Psoas muscle (tissue), 8 donors: Measurements from ENCODE around the gene DCXR. TPM values are rescaled to one million over a fixed set of nuclear protein-coding genes. Genes with fewer than 3 reads are reported as not detected.

Experiments
- ATAC-seq, 4 donors: fragments of 200-7000 bp; cut with Tn5 transposase; one replicate each; pipeline ENCODE4 v1.9.1; 2020; ENCODE audit warnings: moderate library complexity in 3 of 4, mild to moderate bottlenecking in 2 of 4
- DNase-seq, 2 donors: peaks; one replicate each; pipeline ENCODE4 v3.0.0-alpha.2; 2020
- H3K27ac ChIP-seq: fragments of 200-600 bp; one replicate; pipeline ENCODE4 v1.8.0; 2022
- H3K27me3 ChIP-seq, 3 donors: fragments of 200-600 bp in 1 of 3; one replicate each; pipeline versions ENCODE4 v1.6.1 to v1.8.0; 2013 to 2022; ENCODE audit warnings: low read length in 2 of 3, mild to moderate bottlenecking in 2 of 3, moderate library complexity in 1 of 3; ENCODE audit not compliant: insufficient read depth in 3 of 3
- H3K36me3 ChIP-seq, 2 donors: fragments of 200-600 bp in 1 of 2; one replicate each; pipeline versions ENCODE4 v1.6.1 to v1.8.0; 2013 to 2022; ENCODE audit warnings: low read depth in 1 of 2, mild to moderate bottlenecking in 1 of 2, moderate library complexity in 1 of 2; ENCODE audit not compliant: insufficient read depth in 1 of 2
- H3K4me1 ChIP-seq: fragments of 200-600 bp; one replicate; pipeline ENCODE4 v1.8.0; 2022
- H3K4me3 ChIP-seq: fragments of 200-600 bp; one replicate; pipeline ENCODE4 v1.8.0; 2022; ENCODE audit warnings: mild to moderate bottlenecking
- H3K9me3 ChIP-seq: fragments of 200-600 bp; one replicate; pipeline ENCODE4 v1.8.0; 2022
- CTCF ChIP-seq: fragments of 200-600 bp; IDR thresholded peaks from one replicate; pipeline ENCODE4 v1.8.0; 2022; ENCODE audit warnings: antibody characterized with exemption
- WGBS, 3 donors: extraction: QIAGEN DNeasy Blood & Tissue Kit; methylation state at CpG; one replicate each; pipeline versions ENCODE4 v1.1.6 to v1.1.7; 2013; 5-methylcytosine and 5-hydroxymethylcytosine counted together
- intact Hi-C, 2 donors: fragments of 100-400 bp; cut with DNase I; formaldehyde crosslinking; loops; one replicate each; pipeline versions ENCODE4 v1.11.0 to v1.14.2; 2022
- polyA plus RNA-seq, 3 donors: library from polyadenylated mRNA; stranded (reverse); fragments of 200-250 nt; gene quantifications; one replicate each; pipeline ENCODE4 v1.2.3, GENCODE V29; 2013
- total RNA-seq, 4 donors: library from RNA; stranded (reverse); fragmentation: NEBNext Ultra II Directional in 2 of 4; extraction: Animal tissue kit (Norgen Biotek cat#: 25700) in 2 of 4; gene quantifications; one replicate each; pipeline versions ENCODE4 v1.2.1 to v1.2.4, GENCODE V29; 2021 to 2023
- donor health status: healthy with polysubstance abuse.
- donor health status: DM: no; HTN: no; CAD: no; lungs with moderate emphysema.
- donor health status: Bipolar disorder and iron deficiency.
- donor health status: healthy.
- donor health status: DM: yes; HTN: yes; CAD: no.
- donor health status: DM: no; HTN: no; CAD: no.
- donor health status: DM: no; HTN: no; CAD: no.
- donor health status: DM: yes; HTN: yes; CAD: no.

Gene DCXR
- total and polyA plus RNA-seq, 7 donors: 111 to 216 (median 147) TPM

- TF ChIP-seq CTCF: no peak
- Histone ChIP-seq H3K36me3 (peaks cover 0 to 37% of the 10 kb centered on the region in 2 donors), H3K27me3 (no peaks in the 10 kb centered on the region), H3K4me1 (peaks cover 24% of the 10 kb centered on the region), H3K27ac (no peak overlapping the region), H3K9me3 (no peaks in the 10 kb centered on the region), H3K4me3 (no peak overlapping the region)
- DNase-seq (no peak), ATAC-seq (no peak)
- WGBS, 3 donors: 86 to 89% (median 89%) methylated on average over 12 to 20 of the region's 20 CpGs
- intact Hi-C loops: no loop called here
Observed at GRCh38 chr17:82048571-82048971, 11.1 kb upstream of the DCXR start.

- no peak for TF ChIP-seq CTCF
- DNase-seq: peak in 1 of 2 donors; percentile 39
- intact Hi-C loops: loop anchor here in 1 of 2 donors (2.0 kb wide), 1 partner anchor 25 kb away; no protein-coding TSS in a partner anchor
- 82 to 92% (median 85%) methylated on average over 22 to 25 of the region's 25 CpGs for WGBS, 3 donors
- ATAC-seq: no peak
- Histone ChIP-seq H3K9me3 (no peaks in the 10 kb centered on the region), H3K36me3 (peaks cover 0 to 33% of the 10 kb centered on the region in 2 donors), H3K4me1 (peaks cover 19% of the 10 kb centered on the region), H3K27ac (no peak overlapping the region), H3K4me3 (no peak overlapping the region), H3K27me3 (no peaks in the 10 kb centered on the region)
Observed at GRCh38 chr17:82047914-82048570, 10.5 kb upstream of the DCXR start.

DNA sequence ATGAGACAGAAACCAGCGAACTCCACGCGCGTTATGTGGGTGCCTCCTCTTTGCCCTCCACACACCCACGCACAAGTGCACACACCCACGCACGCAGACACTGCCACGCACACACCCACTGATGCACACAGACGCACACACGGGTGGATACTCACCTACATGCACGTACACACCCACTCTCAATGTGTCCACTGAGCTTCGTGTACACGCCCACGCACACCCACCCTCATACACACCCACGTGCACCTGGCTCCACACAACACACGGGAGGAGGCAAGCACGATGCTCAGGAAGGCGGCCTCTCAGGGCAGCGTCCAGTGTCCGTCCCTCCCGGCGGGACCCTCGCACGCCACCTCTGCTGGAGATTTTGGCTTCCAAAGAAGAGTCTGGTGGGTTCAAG, 9.9 kb upstream of the DCXR start:
- no peak for TF ChIP-seq CTCF
- no peak overlapping the region for H3K27ac ChIP-seq
- H3K27me3 ChIP-seq: no peaks in the 10 kb centered on the region
- intact Hi-C loops: loop anchor here in 1 of 2 donors (2.0 kb wide), 1 partner anchor 25 kb away; no protein-coding TSS in a partner anchor
- H3K9me3 ChIP-seq: no peaks in the 10 kb centered on the region
- peaks cover 0 to 33% of the 10 kb centered on the region in 2 donors for H3K36me3 ChIP-seq
- peaks cover 12% of the 10 kb centered on the region for H3K4me1 ChIP-seq
- H3K4me3 ChIP-seq: no peak overlapping the region
- DNase-seq (no peak), ATAC-seq (no peak)
- 87 to 91% (median 89%) methylated on average over 24 of the region's 24 CpGs for WGBS, 3 donors

DNA sequence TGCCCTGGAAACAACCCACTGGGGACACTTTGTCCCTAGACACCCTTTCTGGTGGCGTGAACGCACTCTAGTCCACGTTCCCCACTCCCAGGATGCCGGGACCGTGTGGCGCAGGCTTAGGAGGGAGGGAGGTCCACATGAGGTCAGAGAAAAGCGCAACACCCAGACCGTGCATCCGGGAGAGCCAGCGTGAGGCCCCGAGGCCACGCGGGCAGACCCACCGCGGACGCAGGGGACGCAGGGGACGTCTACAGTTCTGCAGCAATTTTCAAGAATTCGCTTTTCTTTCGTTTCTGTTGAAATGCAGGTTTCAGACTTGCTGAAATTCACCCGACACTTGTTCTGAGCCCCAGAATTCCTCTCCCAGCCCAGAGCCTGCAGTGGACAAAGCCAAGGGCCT, 9.4 kb upstream of the DCXR start:
- Histone ChIP-seq H3K27me3 (no peaks in the 10 kb centered on the region), H3K27ac (no peak overlapping the region), H3K36me3 (peaks cover 0 to 33% of the 10 kb centered on the region in 2 donors), H3K4me3 (no peak overlapping the region), H3K4me1 (peaks cover 11% of the 10 kb centered on the region), H3K9me3 (no peaks in the 10 kb centered on the region)
- no peak for ATAC-seq
- no peak for DNase-seq
- intact Hi-C loops: loop anchor here in 1 of 2 donors (2.0 kb wide), 1 partner anchor 26 kb away; no protein-coding TSS in a partner anchor
- 84 to 87% (median 87%) methylated on average over 21 of the region's 21 CpGs for WGBS, 3 donors
- no peak for TF ChIP-seq CTCF
